Osteocyte (in vitro differentiated cells): Measurements from ENCODE around the gene GTF2H2C. TPM values are rescaled to one million over a fixed set of nuclear protein-coding genes. Genes with fewer than 3 reads are reported as not detected.
"Not testable (repeated sequence)": the region's sequence is repeated elsewhere in the genome, so short reads cannot be mapped to it uniquely, and the experiment has no call there.

Source experiments
- DNase-seq: peaks from one replicate; pipeline ENCODE4 v3.0.0; 2021; ENCODE audit warnings: mixed read lengths; ENCODE audit not compliant: unreplicated experiment; ENCODE audit errors: extremely low spot score
- H3K27ac Mint-ChIP-seq: one replicate; pipeline ENCODE4 v1.8.0; 2021; ENCODE audit warnings: mild to moderate bottlenecking, mixed read lengths; ENCODE audit not compliant: unreplicated experiment
- H3K27me3 Mint-ChIP-seq: one replicate; pipeline ENCODE4 v1.8.0; 2021; ENCODE audit warnings: mixed read lengths; ENCODE audit not compliant: unreplicated experiment
- H3K36me3 Mint-ChIP-seq: one replicate; pipeline ENCODE4 v1.8.0; 2021; ENCODE audit warnings: mixed read lengths; ENCODE audit not compliant: unreplicated experiment
- H3K4me1 Mint-ChIP-seq: one replicate; pipeline ENCODE4 v1.8.0; 2021; ENCODE audit warnings: mixed read lengths; ENCODE audit not compliant: unreplicated experiment
- H3K4me3 Mint-ChIP-seq: one replicate; pipeline ENCODE4 v1.8.0; 2021; ENCODE audit warnings: mild to moderate bottlenecking, moderate library complexity, mixed read lengths; ENCODE audit not compliant: unreplicated experiment
- H3K9me3 Mint-ChIP-seq: one replicate; pipeline ENCODE4 v1.8.0; 2021; ENCODE audit warnings: mixed read lengths; ENCODE audit not compliant: unreplicated experiment
- long read RNA-seq: library from polyadenylated mRNA; unstranded; transcript quantifications from one replicate; pipeline ENCODE4 v2.0.0, GENCODE V29; 2021
- total RNA-seq: library from RNA; stranded (reverse); gene quantifications from 2 replicates; pipeline ENCODE4 v1.2.1, GENCODE V29; 2021
- TF ChIP-seq, protein P1 (sequence below): fragments of 200-600 bp; sonication (generic); IDR thresholded peaks from 2 replicates; pipeline ENCODE4 v1.5.0; 2021; ENCODE audit warnings: antibody characterized with exemption, mild to moderate bottlenecking, moderate library complexity

GTF2H2C gene
- total RNA-seq: 32.0 and 35.6 TPM in 2 replicates
- long read RNA-seq, transcript GTF2H2C-201 (17 exons, 1,803 nt): minor isoform, 6 of 129 reads
- long read RNA-seq, transcript GTF2H2C-210 (16 exons, 2,952 nt): major isoform, 34 of 129 reads
- long read RNA-seq, partial matches to known transcripts: 13 of 129 reads
- long read RNA-seq, other reads (novel, unspliced or antisense): 76 of 129 reads

GRCh38 chr5:69559908-69560330 lies at the start of gene GTF2H2C:
Gene GTF2H2C, plus strand, starts transcription at chr5:69560191. Its CDS starts 4,942 bp downstream, at chr5:69565133.
- peak; percentile 87 for DNase-seq
- H3K27me3 Mint-ChIP-seq, H3K36me3 Mint-ChIP-seq, H3K4me1 Mint-ChIP-seq, H3K9me3 Mint-ChIP-seq: not testable (repeated sequence)
- H3K4me3 Mint-ChIP-seq: peak within 1 kb of the TSS; percentile 92
- peak within 1 kb of the TSS; percentile 89 for H3K27ac Mint-ChIP-seq
- TF ChIP-seq, protein P1, sequence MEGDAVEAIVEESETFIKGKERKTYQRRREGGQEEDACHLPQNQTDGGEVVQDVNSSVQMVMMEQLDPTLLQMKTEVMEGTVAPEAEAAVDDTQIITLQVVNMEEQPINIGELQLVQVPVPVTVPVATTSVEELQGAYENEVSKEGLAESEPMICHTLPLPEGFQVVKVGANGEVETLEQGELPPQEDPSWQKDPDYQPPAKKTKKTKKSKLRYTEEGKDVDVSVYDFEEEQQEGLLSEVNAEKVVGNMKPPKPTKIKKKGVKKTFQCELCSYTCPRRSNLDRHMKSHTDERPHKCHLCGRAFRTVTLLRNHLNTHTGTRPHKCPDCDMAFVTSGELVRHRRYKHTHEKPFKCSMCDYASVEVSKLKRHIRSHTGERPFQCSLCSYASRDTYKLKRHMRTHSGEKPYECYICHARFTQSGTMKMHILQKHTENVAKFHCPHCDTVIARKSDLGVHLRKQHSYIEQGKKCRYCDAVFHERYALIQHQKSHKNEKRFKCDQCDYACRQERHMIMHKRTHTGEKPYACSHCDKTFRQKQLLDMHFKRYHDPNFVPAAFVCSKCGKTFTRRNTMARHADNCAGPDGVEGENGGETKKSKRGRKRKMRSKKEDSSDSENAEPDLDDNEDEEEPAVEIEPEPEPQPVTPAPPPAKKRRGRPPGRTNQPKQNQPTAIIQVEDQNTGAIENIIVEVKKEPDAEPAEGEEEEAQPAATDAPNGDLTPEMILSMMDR: peak; percentile 51

GRCh38 chr5:69510694-69511093 lies 49.3 kb upstream of the GTF2H2C start:
- no peaks in the 10 kb centered on the region for H3K36me3 Mint-ChIP-seq
- peaks cover 7% of the 10 kb centered on the region for H3K4me1 Mint-ChIP-seq
- no peak overlapping the region for H3K4me3 Mint-ChIP-seq

DNA sequence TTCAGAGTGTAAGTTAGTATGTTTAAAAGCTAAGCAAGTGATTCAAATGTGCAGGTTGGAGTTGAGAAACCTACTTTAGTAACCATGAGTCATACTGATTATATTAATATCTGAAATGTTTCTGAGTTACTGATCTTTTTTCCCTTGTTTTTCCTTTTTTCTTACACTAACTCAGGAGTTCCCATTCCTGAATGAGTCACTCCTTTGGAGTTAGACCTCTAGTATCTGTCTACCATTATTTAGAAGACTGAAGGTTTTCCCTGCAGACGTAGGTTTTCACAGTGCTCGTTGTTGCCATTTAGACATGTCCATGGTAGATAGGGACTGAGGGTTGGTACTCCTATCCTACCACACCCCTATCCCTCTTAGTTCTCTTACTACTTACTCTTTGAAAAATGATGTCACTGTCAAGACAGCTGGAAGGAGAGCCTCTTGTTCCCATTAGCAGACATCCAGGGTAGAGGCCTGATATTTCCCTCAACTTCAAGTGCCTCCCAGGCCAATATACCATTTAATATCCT lies 47.2 kb upstream of the GTF2H2C start:
- no peaks in the 10 kb centered on the region for H3K9me3 Mint-ChIP-seq
- H3K27ac Mint-ChIP-seq: no peak overlapping the region
- no peak overlapping the region for H3K4me3 Mint-ChIP-seq
- TF ChIP-seq, protein P1: no peak
- H3K27me3 Mint-ChIP-seq: no peaks in the 10 kb centered on the region
- peaks cover 20% of the 10 kb centered on the region for H3K4me1 Mint-ChIP-seq
- no peaks in the 10 kb centered on the region for H3K36me3 Mint-ChIP-seq
- DNase-seq: no peak

More at GRCh38 chr5:69510694-69511093, 49.3 kb upstream of the GTF2H2C start:
- no peak overlapping the region for H3K27ac Mint-ChIP-seq
- DNase-seq: no peak
- H3K9me3 Mint-ChIP-seq: no peaks in the 10 kb centered on the region
- TF ChIP-seq, protein P1: no peak
- H3K27me3 Mint-ChIP-seq: no peaks in the 10 kb centered on the region

- not testable (repeated sequence) for H3K27ac Mint-ChIP-seq, DNase-seq, H3K4me3 Mint-ChIP-seq, H3K36me3 Mint-ChIP-seq, H3K27me3 Mint-ChIP-seq, H3K9me3 Mint-ChIP-seq
- H3K4me1 Mint-ChIP-seq: peaks cover 29% of the 10 kb centered on the region
Measured at GRCh38 chr5:69515570-69515969, 44.4 kb upstream of the GTF2H2C start.

GRCh38 chr5:69516769-69517168 lies 43.2 kb upstream of the GTF2H2C start:
- Mint-ChIP-seq H3K4me3 (no peak overlapping the region), H3K36me3 (no peaks in the 10 kb centered on the region), H3K27ac (no peak overlapping the region), H3K4me1 (peaks cover 38% of the 10 kb centered on the region), H3K9me3 (no peaks in the 10 kb centered on the region), H3K27me3 (no peaks in the 10 kb centered on the region)
- DNase-seq: no peak
- TF ChIP-seq, protein P1: no peak
